ENCODE data around the gene NID1.

NID1 gene

DNA sequence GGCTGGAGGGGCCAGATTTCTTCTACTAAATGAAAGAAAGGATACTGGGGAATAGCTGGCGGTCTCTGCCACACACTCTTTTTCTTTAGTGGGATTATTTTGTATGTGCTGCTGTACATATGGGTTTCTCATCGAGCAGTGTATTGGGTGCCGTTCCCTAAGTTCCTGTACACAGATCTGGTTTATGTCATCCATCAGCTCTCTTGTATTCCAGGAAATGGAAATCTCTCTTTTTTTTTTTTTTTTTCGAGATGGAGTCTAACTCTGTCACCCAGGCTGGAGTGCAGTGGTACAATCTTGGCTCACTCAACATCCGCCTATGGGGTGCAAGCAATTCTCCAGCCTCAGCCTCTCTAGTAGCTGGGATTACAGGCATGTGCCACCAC, 27.0 kb upstream of the NID1 start:
- Histone ChIP-seq H3K36me3 (ENCODE audit: control insufficient read depth in 1 of 2, insufficient read depth in 2 of 2, low read length in 2 of 2) (no peaks in the 10 kb centered on the region), H3K4me3 (ENCODE audit: low read depth in 1 of 2, low read length in 2 of 2) (no peak overlapping the region), H3K27me3 (ENCODE audit: low read depth, low read length) (no peaks in the 10 kb centered on the region), H3K27ac (ENCODE audit: low read length) (no peak overlapping the region), H3K4me1 (ENCODE audit: control insufficient read depth in 1 of 2, insufficient read depth in 2 of 2, low read length in 2 of 2) (peaks cover 0 to 4% of the 10 kb centered on the region in 2 donors), H3K9me3 (ENCODE audit: control insufficient read depth in 1 of 2, low read length in 2 of 2) (no peaks in the 10 kb centered on the region)

DNA sequence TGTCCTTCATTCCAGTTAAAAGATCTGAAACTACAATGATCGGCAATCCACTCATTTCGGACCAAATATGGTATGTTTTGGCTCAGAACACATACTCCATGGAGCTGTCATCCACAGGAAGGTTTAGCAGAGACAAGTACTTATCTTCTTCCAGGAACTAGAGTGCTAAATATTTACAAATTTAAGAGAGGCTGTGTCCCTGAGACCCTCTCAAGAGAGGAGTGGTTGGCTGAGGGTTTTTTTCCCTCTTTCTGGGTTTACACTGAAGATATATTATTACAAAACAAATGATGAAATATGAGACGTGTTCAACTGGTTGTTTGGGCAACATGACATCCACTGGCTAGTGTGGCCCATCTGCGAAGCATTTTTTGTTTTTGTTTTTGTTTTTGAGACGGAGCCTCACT, 25.9 kb upstream of the NID1 start:
- no peak overlapping the region for H3K27ac ChIP-seq (ENCODE audit: low read length)
- H3K4me3 ChIP-seq (ENCODE audit: low read depth in 1 of 2, low read length in 2 of 2), result no peak overlapping the region
- H3K27me3 ChIP-seq (ENCODE audit: low read depth, low read length), result no peaks in the 10 kb centered on the region

DNA sequence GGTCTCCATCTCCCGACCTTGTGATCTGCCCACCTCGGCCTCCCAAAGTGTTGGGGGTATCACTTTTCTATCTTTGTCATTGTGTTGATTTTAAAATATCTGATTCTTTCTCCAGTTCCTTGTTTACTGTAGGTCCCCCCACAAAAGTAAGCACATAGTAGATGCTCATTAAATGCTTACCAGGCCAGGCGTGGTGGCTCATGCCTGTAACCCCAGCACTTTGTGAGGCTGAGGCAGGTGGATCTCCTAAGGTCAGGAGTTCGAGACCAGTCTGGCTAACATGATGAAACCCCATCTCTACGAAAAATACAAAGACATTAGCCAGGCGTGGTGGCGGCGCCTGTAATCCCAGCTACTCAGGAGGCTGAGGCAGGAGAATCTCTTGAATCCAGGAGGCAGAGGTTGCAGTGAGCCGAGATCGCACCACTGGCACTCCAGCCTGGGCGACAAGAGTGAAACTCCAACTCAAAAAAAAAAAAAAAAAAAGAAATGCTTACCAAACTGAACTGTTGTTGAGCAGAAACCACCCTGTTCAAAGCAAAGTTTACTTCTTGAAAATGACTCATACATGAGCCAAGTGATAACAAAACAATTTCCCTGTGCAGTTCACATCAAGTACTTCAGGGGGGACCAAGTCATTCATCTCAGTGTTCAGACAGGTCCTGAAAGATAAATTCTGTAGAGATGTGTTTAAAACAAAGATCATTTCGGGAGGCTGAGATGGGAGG, 24.3 kb upstream of the NID1 start:
- Histone ChIP-seq H3K27me3 (ENCODE audit: low read depth, low read length) (no peaks in the 10 kb centered on the region), H3K27ac (ENCODE audit: low read length) (no peak overlapping the region)

More for the DNA sequence above, 25.9 kb upstream of the NID1 start:
- peaks cover 0 to 3% of the 10 kb centered on the region in 2 donors for H3K4me1 ChIP-seq (ENCODE audit: control insufficient read depth in 1 of 2, insufficient read depth in 2 of 2, low read length in 2 of 2)
- H3K36me3 ChIP-seq (ENCODE audit: control insufficient read depth in 1 of 2, insufficient read depth in 2 of 2, low read length in 2 of 2), result no peaks in the 10 kb centered on the region
- H3K9me3 ChIP-seq (ENCODE audit: control insufficient read depth in 1 of 2, low read length in 2 of 2), result no peaks in the 10 kb centered on the region

DNA sequence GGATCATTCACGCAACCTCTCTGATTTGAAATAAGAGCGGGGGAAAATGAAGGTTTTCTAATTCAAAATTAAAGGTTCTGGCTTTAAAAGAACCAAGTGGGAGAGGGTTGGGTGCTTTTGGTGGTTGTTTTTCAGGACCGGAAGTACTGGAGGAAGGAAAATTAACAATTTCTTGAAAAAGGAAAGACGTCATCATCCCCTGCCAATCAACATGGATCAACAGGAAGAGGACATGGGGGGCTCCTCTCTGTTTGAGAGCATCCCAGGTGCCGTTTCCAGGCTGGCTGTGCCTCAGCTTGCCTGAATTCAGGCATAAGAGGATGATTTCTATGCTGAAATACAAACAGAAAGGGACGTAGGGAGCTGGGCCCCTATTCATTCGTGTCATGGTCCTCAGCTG, 21.6 kb upstream of the NID1 start:
- H3K27ac ChIP-seq (ENCODE audit: low read length), result no peak overlapping the region

More for the DNA sequence above, 24.3 kb upstream of the NID1 start:
- Histone ChIP-seq H3K36me3 (ENCODE audit: control insufficient read depth in 1 of 2, insufficient read depth in 2 of 2, low read length in 2 of 2) (no peaks in the 10 kb centered on the region), H3K4me1 (ENCODE audit: control insufficient read depth in 1 of 2, insufficient read depth in 2 of 2, low read length in 2 of 2) (no peaks in the 10 kb centered on the region), H3K4me3 (ENCODE audit: low read depth in 1 of 2, low read length in 2 of 2) (no peak overlapping the region), H3K9me3 (ENCODE audit: control insufficient read depth in 1 of 2, low read length in 2 of 2) (no peaks in the 10 kb centered on the region)

DNA sequence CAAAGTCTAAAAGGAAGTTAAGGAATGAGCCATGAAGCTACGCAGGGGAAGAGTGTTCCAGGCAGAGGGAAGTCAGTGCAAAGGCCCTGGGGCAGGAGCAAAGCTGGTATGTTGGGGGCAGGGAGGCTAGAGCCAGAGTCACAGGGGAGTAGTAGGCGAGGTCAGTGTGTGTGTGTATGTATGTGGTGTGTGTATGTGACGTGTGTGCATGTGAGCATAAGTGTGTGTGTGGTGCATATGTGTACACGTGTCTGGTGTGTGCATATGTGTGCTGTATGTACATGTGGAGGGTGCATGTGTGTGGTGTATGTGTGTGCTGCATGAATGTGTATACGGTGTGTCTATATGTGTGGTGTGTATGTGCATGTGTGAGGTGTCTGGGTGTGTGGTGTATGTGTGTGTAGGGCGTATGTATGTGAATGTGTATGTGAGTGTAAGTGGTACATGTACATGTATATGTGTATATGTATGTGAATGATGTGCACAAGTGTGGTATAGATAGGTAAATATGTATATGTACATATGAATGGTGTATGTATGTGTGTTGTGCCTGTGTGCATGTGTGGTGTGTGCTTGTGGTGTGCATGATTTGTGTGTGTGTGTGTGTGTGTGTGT, 20.8 kb upstream of the NID1 start:
- no peaks in the 10 kb centered on the region for H3K27me3 ChIP-seq (ENCODE audit: low read depth, low read length)
- no peaks in the 10 kb centered on the region for H3K36me3 ChIP-seq (ENCODE audit: control insufficient read depth in 1 of 2, insufficient read depth in 2 of 2, low read length in 2 of 2)
- peaks cover 0 to 4% of the 10 kb centered on the region in 2 donors for H3K4me1 ChIP-seq (ENCODE audit: control insufficient read depth in 1 of 2, insufficient read depth in 2 of 2, low read length in 2 of 2)
- no peaks in the 10 kb centered on the region for H3K9me3 ChIP-seq (ENCODE audit: control insufficient read depth in 1 of 2, low read length in 2 of 2)
- no peak overlapping the region for H3K4me3 ChIP-seq (ENCODE audit: low read depth in 1 of 2, low read length in 2 of 2)
- no peak overlapping the region for H3K27ac ChIP-seq (ENCODE audit: low read length)

More for the DNA sequence above, 21.6 kb upstream of the NID1 start:
- Histone ChIP-seq H3K4me1 (ENCODE audit: control insufficient read depth in 1 of 2, insufficient read depth in 2 of 2, low read length in 2 of 2) (peaks cover 0 to 4% of the 10 kb centered on the region in 2 donors), H3K27me3 (ENCODE audit: low read depth, low read length) (no peaks in the 10 kb centered on the region), H3K4me3 (ENCODE audit: low read depth in 1 of 2, low read length in 2 of 2) (no peak overlapping the region), H3K9me3 (ENCODE audit: control insufficient read depth in 1 of 2, low read length in 2 of 2) (no peaks in the 10 kb centered on the region), H3K36me3 (ENCODE audit: control insufficient read depth in 1 of 2, insufficient read depth in 2 of 2, low read length in 2 of 2) (no peaks in the 10 kb centered on the region)

DNA sequence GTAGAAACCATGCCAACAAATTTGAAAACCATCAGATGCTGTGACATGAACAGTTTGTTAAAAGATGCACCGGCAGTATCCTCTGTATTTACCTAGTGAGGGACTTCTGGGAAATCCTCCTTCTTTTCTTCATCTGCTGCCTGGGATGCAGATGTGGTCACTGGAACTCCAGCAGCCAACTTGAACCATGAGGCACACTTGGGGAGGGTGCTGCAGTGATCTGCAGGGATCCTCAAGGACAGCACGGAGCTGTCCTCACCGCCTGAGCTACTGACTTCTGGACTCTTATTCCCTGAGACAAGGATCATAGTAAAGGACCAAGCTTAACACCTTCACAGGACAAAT, 19.5 kb upstream of the NID1 start:
- Histone ChIP-seq H3K4me1 (ENCODE audit: control insufficient read depth in 1 of 2, insufficient read depth in 2 of 2, low read length in 2 of 2) (peaks cover 0 to 4% of the 10 kb centered on the region in 2 donors), H3K4me3 (ENCODE audit: low read depth in 1 of 2, low read length in 2 of 2) (no peak overlapping the region), H3K36me3 (ENCODE audit: control insufficient read depth in 1 of 2, insufficient read depth in 2 of 2, low read length in 2 of 2) (no peaks in the 10 kb centered on the region), H3K27me3 (ENCODE audit: low read depth, low read length) (no peaks in the 10 kb centered on the region), H3K9me3 (ENCODE audit: control insufficient read depth in 1 of 2, low read length in 2 of 2) (no peaks in the 10 kb centered on the region), H3K27ac (ENCODE audit: low read length) (no peak overlapping the region)

DNA sequence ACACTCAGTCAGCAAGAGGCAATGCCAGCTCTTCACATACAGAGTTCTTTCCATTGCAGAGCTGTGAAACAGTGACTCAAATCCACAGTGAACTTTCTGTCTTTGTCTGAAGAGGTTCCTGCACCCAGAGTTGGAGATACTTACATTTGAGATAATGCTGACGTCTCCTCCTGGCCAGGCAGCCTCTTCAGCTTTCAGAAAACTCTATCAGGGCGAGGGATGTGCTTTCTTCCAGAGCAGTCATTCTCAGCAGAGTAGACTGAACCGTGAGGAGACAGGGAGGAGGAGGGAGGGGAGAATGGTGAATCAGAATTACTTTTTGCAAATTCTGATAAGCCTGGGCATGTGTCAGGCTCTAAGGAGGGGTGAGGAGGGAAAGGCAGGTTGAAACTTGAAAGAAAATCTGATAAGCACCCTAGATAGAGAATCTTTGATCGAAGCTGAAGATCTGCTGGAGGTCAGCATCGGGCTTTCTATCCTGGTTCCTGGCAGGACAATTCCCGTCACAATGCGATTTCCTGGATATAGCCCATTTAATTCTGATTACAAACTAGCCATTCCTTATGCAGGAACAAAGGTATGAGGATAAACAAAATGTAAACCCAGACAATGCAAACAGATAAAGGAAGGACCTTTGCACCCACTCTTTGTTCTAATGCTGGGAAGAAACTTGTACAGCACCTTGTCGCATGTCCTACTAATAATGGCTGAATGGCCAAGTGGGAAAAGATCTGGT, 18.9 kb upstream of the NID1 start:
- Histone ChIP-seq H3K36me3 (ENCODE audit: control insufficient read depth in 1 of 2, insufficient read depth in 2 of 2, low read length in 2 of 2) (no peaks in the 10 kb centered on the region), H3K9me3 (ENCODE audit: control insufficient read depth in 1 of 2, low read length in 2 of 2) (no peaks in the 10 kb centered on the region), H3K4me1 (ENCODE audit: control insufficient read depth in 1 of 2, insufficient read depth in 2 of 2, low read length in 2 of 2) (peaks cover 0 to 4% of the 10 kb centered on the region in 2 donors), H3K27ac (ENCODE audit: low read length) (no peak overlapping the region), H3K27me3 (ENCODE audit: low read depth, low read length) (no peaks in the 10 kb centered on the region), H3K4me3 (ENCODE audit: low read depth in 1 of 2, low read length in 2 of 2) (no peak overlapping the region)

DNA sequence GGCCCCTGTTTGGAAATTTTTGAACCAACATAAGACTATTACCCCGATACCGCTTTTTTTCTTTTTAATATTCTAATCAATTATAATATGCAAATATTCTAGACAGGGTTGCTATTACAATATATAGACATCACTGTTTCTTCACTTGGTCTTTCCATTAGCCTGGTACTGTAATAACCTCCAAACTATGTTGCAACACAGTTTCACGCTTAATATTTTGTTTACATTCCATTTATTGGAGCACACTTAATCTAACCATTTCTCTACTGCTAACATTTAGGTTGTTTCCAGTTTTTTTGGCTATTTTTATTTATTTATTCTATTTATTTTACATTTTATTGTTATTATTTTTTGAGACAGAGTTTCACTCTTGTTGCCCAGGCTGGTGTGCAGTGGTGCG, 17.6 kb upstream of the NID1 start:
- no peaks in the 10 kb centered on the region for H3K36me3 ChIP-seq (ENCODE audit: control insufficient read depth in 1 of 2, insufficient read depth in 2 of 2, low read length in 2 of 2)
- H3K4me3 ChIP-seq (ENCODE audit: low read depth in 1 of 2, low read length in 2 of 2), result no peak overlapping the region
- no peak overlapping the region for H3K27ac ChIP-seq (ENCODE audit: low read length)
- peaks cover 0 to 4% of the 10 kb centered on the region in 2 donors for H3K4me1 ChIP-seq (ENCODE audit: control insufficient read depth in 1 of 2, insufficient read depth in 2 of 2, low read length in 2 of 2)
- no peaks in the 10 kb centered on the region for H3K9me3 ChIP-seq (ENCODE audit: control insufficient read depth in 1 of 2, low read length in 2 of 2)
- no peaks in the 10 kb centered on the region for H3K27me3 ChIP-seq (ENCODE audit: low read depth, low read length)

DNA sequence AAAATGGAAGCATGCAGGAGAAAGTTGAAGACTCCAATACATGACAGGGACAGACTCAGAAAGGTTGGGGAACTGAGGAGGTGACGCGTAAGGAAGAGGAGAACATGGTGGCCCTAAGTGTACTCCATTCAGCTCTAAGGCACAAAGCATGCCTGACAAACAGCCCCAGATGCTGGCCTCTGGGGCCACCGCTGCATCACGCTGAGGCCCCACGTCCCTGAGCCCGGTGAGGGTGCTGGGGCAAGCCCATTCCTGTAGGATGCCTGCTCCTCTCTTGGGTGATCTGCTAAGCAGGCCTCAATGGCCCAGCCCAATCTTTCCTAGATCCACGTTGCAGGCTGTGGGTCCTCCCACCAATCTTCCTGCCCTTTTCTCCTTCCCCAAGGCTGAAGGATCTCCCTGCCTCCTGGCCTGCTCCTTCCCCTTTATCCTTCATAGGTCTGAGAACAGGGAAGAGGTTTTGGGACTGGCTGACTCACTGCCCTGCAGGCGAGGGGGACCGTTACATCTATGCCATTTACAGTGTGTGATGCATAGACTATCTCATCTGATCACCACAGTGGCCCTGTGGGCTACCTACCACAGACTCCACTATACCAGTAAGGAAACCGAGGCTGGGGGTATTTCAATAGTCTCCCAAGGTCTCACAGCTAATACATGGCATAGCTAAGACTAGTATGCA, 16.8 kb upstream of the NID1 start:
- Histone ChIP-seq H3K36me3 (ENCODE audit: control insufficient read depth in 1 of 2, insufficient read depth in 2 of 2, low read length in 2 of 2) (no peaks in the 10 kb centered on the region), H3K27ac (ENCODE audit: low read length) (no peak overlapping the region), H3K4me3 (ENCODE audit: low read depth in 1 of 2, low read length in 2 of 2) (no peak overlapping the region), H3K9me3 (ENCODE audit: control insufficient read depth in 1 of 2, low read length in 2 of 2) (no peaks in the 10 kb centered on the region), H3K27me3 (ENCODE audit: low read depth, low read length) (no peaks in the 10 kb centered on the region), H3K4me1 (ENCODE audit: control insufficient read depth in 1 of 2, insufficient read depth in 2 of 2, low read length in 2 of 2) (peaks cover 0 to 4% of the 10 kb centered on the region in 2 donors)

DNA sequence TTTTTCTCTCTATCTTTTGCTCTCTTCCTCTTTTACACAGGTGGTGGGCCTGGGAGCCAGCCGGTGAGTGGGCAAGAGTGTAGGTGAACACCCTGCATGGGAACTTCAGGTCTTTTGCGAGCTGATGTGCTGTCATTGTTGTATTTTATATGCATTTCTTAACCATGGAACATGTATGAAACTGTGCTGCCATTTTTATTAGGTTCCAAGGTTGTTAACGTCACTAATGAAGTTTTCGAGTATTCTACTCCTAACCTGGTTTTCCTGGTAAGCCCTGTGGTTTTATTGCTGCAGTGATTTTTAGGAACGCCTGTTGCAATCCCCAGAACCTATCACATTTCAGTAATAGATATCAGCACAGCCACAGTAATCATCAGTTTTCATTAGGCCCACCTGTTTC, 14.8 kb upstream of the NID1 start:
- no peak overlapping the region for H3K4me3 ChIP-seq (ENCODE audit: low read depth in 1 of 2, low read length in 2 of 2)
- no peaks in the 10 kb centered on the region for H3K27me3 ChIP-seq (ENCODE audit: low read depth, low read length)
- peaks cover 0 to 4% of the 10 kb centered on the region in 2 donors for H3K4me1 ChIP-seq (ENCODE audit: control insufficient read depth in 1 of 2, insufficient read depth in 2 of 2, low read length in 2 of 2)
- no peaks in the 10 kb centered on the region for H3K36me3 ChIP-seq (ENCODE audit: control insufficient read depth in 1 of 2, insufficient read depth in 2 of 2, low read length in 2 of 2)
- H3K9me3 ChIP-seq (ENCODE audit: control insufficient read depth in 1 of 2, low read length in 2 of 2), result no peaks in the 10 kb centered on the region
- no peak overlapping the region for H3K27ac ChIP-seq (ENCODE audit: low read length)

DNA sequence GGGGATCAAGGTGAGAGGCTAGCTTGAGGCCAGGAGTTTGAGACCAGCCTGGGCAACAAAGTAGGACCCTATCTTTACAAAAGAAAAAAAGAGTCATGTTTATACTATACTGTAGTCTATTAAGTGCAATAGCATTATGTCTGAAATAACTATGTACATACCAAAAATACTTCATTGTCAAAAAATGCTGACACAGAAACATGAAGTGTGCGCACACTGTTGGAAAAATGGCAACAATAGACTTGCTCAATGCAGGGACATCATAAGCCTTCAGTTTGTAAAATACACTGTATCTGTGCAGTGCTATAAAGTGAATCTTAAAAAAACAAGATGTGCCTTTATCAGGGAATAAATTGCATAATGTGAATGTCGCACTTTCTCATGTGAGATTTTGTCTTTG, 14.1 kb upstream of the NID1 start:
- Histone ChIP-seq H3K27me3 (ENCODE audit: low read depth, low read length) (no peaks in the 10 kb centered on the region), H3K4me1 (ENCODE audit: control insufficient read depth in 1 of 2, insufficient read depth in 2 of 2, low read length in 2 of 2) (peaks cover 0 to 4% of the 10 kb centered on the region in 2 donors)

More for the DNA sequence above, 14.1 kb upstream of the NID1 start:
- Histone ChIP-seq H3K27ac (ENCODE audit: low read length) (no peak overlapping the region), H3K4me3 (ENCODE audit: low read depth in 1 of 2, low read length in 2 of 2) (no peak overlapping the region), H3K9me3 (ENCODE audit: control insufficient read depth in 1 of 2, low read length in 2 of 2) (no peaks in the 10 kb centered on the region), H3K36me3 (ENCODE audit: control insufficient read depth in 1 of 2, insufficient read depth in 2 of 2, low read length in 2 of 2) (no peaks in the 10 kb centered on the region)

Data from muscle layer of duodenum (tissue), 2 donors.